VCaP (cell line): ENCODE data around the gene PCCA.

Experiments used
- H3K27ac ChIP-seq: fragments of 450-650 bp; 2 replicates; pipeline ENCODE4 v1.5.1; 2017
- CTCF ChIP-seq: fragments of 450-650 bp; conservative IDR thresholded peaks from 2 replicates; pipeline ENCODE4 v1.5.1; 2017; ENCODE audit warnings: mild to moderate bottlenecking, moderate library complexity

The PCCA gene

GRCh38 chr13:100100115-100100879 lies 11.4 kb downstream of the PCCA start:
- H3K27ac ChIP-seq = peak overlapping the region; percentile 68
- TF ChIP-seq CTCF = no peak

GRCh38 chr13:100102042-100102441 lies 13.1 kb downstream of the PCCA start:
- TF ChIP-seq CTCF = no peak
- no peak overlapping the region for H3K27ac ChIP-seq

- TF ChIP-seq CTCF = no peak
Observed at GRCh38 chr13:100106005-100106404, 17.1 kb downstream of the PCCA start.

GRCh38 chr13:100106705-100107104 lies 17.8 kb downstream of the PCCA start:
- no peak for TF ChIP-seq CTCF
- H3K27ac ChIP-seq = peak overlapping the region; percentile 48

More at GRCh38 chr13:100106005-100106404, 17.1 kb downstream of the PCCA start:
- peak overlapping the region; percentile 48 for H3K27ac ChIP-seq

GRCh38 chr13:100108913-100109507 lies 20.1 kb downstream of the PCCA start:
- no peak for TF ChIP-seq CTCF
- H3K27ac ChIP-seq = no peak overlapping the region

- H3K27ac ChIP-seq = no peak overlapping the region
- TF ChIP-seq CTCF = no peak
Observed at GRCh38 chr13:100110269-100110668, 21.4 kb downstream of the PCCA start.

- no peak for TF ChIP-seq CTCF
- no peak overlapping the region for H3K27ac ChIP-seq
Observed at GRCh38 chr13:100112186-100112838, 23.4 kb downstream of the PCCA start.
